NCI-H2171 (cell line): Measurements from ENCODE around the gene SNAPC1.
A peak's percentile ranks its signal among the peaks of the same experiment; 100 is the strongest.

Source experiments
- DNase-seq: peaks from one replicate; lab custom pipeline; 2025; lab: John Stamatoyannopoulos, UW

The SNAPC1 gene

DNA sequence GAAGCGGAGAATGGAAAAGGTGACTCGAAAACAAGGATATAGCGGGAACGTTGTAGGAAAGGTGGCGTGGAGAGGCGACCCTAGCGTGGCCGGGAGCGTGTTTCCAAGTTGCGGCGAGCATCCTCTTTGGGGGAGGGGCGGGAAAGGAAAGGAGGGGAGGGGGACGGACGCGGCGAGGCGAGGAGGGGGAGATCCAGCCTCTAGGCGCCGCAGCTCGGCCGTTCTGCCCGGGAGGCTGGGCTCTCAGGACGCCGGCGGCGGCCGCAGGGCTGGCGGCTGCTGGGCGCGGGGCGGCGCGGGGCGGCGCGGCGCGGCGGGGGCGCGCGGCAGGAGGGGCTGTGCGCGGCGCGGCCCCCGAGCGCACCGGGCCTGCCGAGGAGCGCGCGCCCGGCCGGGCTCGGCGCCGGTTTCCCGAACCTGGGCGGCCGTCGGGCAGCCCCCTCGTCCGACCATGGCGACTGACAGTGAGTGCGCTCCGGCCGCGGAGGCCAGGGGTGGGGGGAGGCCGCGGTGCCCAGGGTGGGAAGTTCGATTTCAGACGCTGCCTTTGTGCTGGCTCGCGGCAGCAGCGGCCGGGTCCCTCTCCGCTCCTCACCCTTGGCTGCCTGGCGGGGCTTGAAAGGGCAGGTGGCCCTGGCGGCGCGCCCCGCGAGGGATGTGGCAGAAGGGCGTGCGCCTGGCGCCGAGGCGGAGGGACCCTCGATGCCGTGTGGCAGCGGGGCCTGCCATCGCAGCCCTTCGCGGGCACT is 50.3 kb downstream of the SNAPC1 start, which contains the start of gene SYT16:
SYT16 (plus strand) TSS at position 357 of the 749 bp plus-strand sequence.
- peak; percentile 37 for DNase-seq

DNA sequence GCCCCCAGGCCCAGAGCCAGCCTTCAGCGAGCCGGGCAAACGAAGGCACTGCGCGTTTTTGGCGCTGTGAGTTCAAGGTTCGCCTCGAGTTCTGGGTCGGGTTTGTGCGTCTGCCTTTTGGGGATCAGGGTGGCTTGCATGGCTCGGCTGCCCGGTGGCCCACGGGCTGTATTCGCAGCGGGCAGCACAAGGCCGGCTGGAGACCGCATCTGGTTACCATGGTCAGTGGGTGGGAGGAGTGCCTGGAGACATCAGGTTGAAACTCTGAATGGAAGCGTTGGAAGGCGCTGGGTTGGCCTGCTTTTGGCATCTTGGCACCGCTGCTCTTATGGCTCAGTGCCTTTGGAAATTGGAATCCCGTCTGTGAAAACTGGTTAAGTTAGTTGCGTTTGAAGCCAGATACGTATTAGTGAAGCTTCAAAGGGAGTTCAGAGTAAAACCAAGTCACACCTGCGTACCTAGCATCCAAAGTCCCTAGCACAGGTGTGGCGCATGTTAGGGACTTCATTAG is 50.9 kb downstream of the SNAPC1 start:
- DNase-seq: no peak

DNA sequence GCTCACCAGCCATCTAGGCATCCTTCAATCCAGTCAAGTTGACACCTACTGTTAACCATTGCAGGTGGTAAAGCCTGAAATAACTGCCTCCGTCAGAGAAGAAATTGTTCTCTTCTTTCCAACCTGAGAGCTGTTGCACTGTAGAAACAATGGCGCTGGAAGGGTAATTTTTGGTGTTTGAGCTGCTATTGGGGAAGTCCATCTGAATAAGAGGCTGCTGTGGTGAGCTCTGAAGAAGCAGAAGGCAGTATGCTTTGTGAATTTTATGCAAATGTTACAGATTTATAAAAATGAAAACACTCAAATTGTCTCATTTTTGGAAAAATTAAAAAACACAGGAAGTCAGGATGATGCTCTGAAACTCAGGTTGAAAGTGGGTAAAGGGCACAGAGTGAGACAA is 60.2 kb downstream of the SNAPC1 start:
- no peak for DNase-seq

DNA sequence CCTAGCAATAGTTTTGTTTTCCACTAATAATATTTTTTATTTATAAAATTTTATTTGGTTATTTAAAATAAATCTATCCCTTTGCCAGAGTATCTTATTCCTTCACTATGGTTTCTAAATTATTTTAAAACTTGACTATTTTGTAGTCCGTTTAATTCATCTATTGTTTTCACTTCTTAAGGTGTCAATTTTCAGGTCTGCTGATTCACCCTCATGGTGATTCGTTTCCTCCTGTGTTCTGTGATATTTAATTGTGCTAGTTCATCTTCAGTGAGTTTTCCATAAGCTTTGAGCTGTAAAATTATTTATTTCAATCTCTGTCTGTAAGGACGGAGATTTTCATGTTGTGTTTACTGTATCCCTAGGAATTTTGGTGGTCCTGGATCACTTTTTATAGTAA is 70.6 kb downstream of the SNAPC1 start:
- DNase-seq: no peak

DNA sequence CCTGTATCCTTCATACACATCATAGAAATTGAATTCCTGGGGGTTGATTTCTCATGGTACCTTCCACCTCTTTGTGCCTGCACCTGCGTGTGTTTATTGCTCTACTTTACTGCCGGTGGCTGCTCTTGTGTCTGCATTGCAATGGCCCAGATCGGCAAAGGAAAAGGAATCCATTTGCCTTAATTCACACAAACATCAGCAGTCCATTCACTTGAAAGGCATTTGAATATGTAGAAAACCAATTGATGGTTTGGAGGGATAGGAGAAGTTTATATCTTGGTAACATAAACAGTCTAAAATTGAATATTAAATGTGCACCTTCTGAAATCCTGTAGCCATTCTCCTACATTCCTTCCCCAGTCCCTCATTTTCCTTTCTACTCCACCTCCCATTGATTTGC is 74.0 kb downstream of the SNAPC1 start:
- no peak for DNase-seq

DNA sequence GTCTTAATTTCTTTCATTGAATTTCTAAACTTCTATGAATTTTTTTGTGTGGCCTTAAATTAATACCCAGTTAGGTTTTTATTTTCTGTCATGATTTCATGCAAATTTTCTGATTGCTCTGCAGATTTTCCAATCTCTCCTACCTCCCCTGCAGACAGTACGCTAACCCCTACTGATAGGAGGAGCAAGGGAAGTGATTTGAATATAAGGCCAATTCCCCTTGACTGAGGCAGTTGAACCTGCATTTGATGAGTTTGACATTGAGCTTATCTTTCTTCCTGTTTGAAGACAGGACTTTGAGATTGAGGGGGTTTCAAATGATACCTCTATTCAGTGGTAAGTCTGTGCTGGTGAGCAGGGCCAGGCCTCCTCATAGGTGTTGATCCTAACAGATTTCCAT is 74.6 kb downstream of the SNAPC1 start:
- DNase-seq: no peak

DNA sequence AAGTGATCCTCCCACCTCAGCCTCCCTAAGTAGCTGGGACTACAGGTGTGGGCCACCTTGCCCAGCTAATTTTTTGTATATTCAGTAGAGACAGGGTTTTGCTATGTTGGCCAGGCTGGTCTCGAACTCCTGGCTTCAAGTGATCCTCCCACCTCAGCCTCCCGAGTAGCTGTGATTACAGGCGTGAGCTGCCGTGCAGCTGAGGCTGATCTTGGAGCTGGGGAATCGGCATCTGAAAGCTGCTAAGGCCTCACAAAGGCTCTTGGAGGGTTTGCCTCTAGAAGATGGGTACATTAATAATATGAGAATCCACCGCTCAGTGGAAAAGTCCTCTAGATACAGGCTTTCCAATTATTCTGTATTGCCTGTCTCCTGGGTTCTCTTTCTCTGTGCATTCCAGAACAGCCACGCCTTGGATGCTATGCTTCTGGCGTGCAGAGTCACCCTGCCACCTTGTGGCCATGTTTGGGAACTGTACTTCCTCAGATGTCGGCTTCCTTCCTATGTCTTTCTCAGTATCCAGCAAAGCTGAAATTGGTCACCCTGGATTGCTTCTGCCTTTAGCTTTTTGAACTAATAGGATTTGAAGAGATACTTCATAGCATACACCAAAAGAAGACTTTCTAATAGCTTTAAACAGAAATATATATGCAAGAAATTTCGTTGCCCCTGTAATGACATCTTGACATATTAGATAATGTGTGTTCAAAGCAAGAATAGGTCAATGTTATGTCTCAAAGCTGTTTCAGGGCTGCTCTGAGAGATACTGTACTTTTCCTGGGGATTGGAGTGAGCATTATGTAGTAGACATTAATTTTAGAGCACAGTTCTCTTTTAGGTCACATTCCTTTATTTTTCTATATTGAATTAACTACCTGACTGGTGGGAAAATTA is 75.4 kb downstream of the SNAPC1 start:
- DNase-seq: peak; percentile 61

DNA sequence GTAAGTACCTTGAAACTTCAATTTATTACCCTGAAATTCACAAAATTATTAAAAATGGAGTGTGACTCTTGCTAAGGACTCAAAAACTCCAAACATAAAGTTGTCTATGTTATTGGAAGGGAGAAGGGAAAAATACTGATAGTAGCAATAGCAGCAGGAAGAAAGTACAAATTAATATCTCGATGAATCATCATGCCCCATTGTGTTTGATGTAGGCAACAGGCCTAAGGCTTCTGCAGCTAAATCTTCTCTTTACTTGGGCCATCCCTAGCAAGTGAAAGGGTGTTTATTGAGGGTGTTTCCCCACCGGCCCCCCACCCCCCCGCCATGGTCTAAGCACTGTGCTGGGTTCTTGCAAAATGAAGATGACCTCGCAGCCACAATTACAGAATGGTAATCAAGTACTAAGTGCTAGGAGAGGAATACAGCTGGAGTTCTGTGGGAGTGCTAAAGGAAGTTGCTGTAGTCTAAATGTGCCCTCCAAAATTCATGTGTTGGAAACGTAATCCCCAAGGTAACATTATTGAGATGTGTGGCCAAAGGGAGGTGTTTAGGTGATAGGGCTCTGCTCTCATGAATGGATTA is 76.5 kb downstream of the SNAPC1 start:
- no peak for DNase-seq

DNA sequence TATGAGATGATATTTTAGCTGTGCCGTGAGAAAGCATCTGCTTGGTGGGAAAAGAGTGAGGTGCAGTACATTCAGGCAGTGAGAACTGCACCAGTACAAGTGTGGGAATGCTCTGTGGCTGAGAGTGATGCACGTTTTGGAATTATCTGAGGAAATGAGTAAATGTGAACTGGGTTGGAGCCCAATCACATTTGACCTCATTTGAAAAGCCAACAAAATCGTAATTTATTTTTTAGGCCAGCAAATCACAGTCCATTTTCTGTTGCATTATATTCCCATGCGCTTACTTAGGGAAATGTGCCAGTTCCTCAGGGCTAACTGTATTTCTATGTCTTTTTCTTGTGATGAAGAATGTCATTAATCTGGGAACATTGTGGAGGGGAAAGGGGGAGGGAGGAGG is 77.3 kb downstream of the SNAPC1 start:
- no peak for DNase-seq

DNA sequence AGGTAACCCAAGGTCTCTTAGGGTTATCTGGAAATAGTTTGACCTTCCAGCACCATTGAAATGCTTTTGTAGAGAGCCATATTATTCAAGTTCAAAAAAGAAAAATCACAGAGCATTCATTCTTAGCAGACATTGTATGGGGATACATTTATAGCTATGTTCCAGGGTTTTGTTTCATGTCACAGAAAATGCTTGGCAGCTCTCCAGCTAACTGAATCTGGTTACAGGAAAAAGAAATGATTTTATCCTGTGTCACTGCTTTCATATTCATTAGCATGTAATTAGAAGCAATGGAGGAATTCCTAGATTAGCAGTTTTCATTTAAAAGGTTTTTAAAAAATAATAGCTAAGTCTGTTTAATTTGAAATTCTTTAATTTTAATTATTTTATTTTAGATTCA is 78.9 kb downstream of the SNAPC1 start:
- peak; percentile 54 for DNase-seq
